ENCODE measurements around the gene ORC3. TPM values are rescaled to one million over a fixed set of nuclear protein-coding genes. Genes with fewer than 3 reads are reported as not detected.
"Not testable (repeated sequence)": the region's sequence is repeated elsewhere in the genome, so short reads cannot be mapped to it uniquely, and the experiment has no call there.

Gene ORC3
- total RNA-seq, 4 donors from 2014 or later: 6.2 to 43.9 (median 24.8) TPM

DNA sequence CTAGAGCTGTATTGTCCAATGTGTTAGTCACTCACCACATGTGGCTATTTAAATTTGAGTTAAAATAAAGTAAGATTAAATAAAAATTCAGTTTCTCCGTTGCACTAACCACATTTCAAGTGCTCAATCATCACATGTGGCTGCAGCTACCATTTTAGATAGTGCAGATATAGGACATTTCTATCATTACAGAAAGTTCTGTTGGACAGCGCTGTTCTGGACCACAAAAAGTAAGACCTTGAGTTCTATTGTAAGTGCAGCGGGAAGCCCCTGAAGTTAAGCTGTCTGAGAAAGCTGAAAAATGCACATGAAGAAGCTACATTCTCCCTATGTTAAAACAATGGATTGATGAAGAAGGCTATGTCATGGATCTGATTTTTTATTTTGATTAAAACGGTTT, 1.1 kb downstream of the ORC3 start:
- intact Hi-C loops (cut with DNase I; ENCODE audit: low total_unique reads): no loop called here
- Histone ChIP-seq H3K4me3 (peak overlapping the region; percentile 58 to 87), H3K4me1 (peaks cover 8 to 14% of the 10 kb centered on the region in 2 donors), H3K36me3 (no peaks in the 10 kb centered on the region), H3K27me3 (no peaks in the 10 kb centered on the region), H3K9me3 (no peaks in the 10 kb centered on the region), H3K27ac (no peak overlapping the region)
- DNase-seq: no peak
- no peak for TF ChIP-seq POLR2A (IDR thresholded peaks at IDR 0.05)
- TF ChIP-seq, protein P1, sequence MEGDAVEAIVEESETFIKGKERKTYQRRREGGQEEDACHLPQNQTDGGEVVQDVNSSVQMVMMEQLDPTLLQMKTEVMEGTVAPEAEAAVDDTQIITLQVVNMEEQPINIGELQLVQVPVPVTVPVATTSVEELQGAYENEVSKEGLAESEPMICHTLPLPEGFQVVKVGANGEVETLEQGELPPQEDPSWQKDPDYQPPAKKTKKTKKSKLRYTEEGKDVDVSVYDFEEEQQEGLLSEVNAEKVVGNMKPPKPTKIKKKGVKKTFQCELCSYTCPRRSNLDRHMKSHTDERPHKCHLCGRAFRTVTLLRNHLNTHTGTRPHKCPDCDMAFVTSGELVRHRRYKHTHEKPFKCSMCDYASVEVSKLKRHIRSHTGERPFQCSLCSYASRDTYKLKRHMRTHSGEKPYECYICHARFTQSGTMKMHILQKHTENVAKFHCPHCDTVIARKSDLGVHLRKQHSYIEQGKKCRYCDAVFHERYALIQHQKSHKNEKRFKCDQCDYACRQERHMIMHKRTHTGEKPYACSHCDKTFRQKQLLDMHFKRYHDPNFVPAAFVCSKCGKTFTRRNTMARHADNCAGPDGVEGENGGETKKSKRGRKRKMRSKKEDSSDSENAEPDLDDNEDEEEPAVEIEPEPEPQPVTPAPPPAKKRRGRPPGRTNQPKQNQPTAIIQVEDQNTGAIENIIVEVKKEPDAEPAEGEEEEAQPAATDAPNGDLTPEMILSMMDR (IDR thresholded peaks at IDR 0.05): no peak

DNA sequence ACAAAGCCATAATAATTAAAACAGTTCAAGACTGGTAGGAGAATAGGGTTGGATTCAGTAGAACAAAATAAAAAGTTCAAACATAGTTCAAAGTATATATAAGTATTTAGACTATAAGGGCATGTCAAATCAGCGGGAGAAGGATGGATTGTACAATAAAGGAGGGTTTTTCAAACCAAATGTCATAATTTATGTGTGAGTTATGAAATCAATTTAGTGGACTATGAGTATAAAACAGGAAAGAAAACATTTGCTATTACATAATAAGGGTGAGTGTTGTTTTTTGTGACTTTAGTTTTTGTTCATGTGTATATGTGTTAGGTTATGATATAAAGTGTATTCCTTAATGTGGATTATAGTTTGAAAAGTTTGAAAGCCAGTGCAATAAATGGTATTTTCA, 10.6 kb downstream of the ORC3 start:
- H3K27ac ChIP-seq: no peak overlapping the region
- H3K4me3 ChIP-seq: no peak overlapping the region
- no peaks in the 10 kb centered on the region for H3K36me3 ChIP-seq
- intact Hi-C loops (cut with DNase I; ENCODE audit: low total_unique reads): no loop called here
- H3K27me3 ChIP-seq: no peaks in the 10 kb centered on the region
- no peaks in the 10 kb centered on the region for H3K4me1 ChIP-seq
- H3K9me3 ChIP-seq: no peaks in the 10 kb centered on the region
- no peak for DNase-seq
- no peak for TF ChIP-seq POLR2A (IDR thresholded peaks at IDR 0.05)
- TF ChIP-seq, protein P1 (IDR thresholded peaks at IDR 0.05): no peak

DNA sequence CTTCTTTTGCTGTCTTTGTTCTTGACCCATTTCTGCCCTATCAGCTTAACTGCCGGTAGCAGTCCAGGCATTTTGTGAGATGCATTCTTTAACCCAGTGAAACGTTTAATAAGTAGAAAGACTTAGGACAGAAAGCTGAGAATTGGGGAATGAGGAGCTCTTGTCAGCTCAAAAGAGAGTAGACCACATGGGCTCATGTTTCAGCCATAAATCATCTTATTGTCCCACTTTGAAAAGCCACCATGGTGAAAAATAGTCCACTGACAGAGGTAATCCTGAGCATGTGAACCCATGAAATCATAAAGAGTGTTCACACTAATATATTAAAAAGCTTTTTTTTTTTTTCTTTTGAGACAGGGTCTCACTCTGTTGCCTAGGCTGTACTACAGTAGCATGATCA, 16.3 kb downstream of the ORC3 start:
- DNase-seq: no peak
- Histone ChIP-seq H3K36me3 (no peaks in the 10 kb centered on the region), H3K4me1 (no peaks in the 10 kb centered on the region), H3K4me3 (no peak overlapping the region), H3K9me3 (no peaks in the 10 kb centered on the region), H3K27me3 (no peaks in the 10 kb centered on the region), H3K27ac (no peak overlapping the region)
- intact Hi-C loops (cut with DNase I; ENCODE audit: low total_unique reads): no loop called here
- TF ChIP-seq, protein P1 (IDR thresholded peaks at IDR 0.05): no peak
- no peak for TF ChIP-seq POLR2A (IDR thresholded peaks at IDR 0.05)

DNA sequence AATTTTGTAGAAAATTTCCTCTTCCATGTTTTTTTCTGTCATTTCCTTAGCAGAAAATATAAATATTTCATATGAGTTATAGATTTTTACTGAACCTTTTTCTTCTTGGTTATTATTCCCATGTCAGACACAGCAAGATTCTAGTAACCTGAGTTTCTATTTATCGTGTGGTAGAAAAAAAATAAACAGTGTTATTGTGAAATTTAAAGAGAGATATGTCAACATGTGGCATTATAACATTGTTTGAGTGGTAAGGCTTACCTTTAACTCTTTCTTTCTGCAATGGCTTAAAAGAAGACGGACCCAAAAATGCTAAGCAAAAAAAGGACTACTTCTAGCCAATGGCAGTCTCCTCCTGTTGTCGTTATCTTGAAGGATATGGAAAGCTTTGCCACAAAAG, 18.9 kb downstream of the ORC3 start:
- intact Hi-C loops (cut with DNase I; ENCODE audit: low total_unique reads): no loop called here
- Histone ChIP-seq H3K36me3 (no peaks in the 10 kb centered on the region), H3K9me3 (no peaks in the 10 kb centered on the region), H3K4me1 (no peaks in the 10 kb centered on the region), H3K27ac (no peak overlapping the region), H3K4me3 (no peak overlapping the region), H3K27me3 (no peaks in the 10 kb centered on the region)
- TF ChIP-seq, protein P1 (IDR thresholded peaks at IDR 0.05): no peak
- TF ChIP-seq POLR2A (IDR thresholded peaks at IDR 0.05): no peak
- DNase-seq: no peak

DNA sequence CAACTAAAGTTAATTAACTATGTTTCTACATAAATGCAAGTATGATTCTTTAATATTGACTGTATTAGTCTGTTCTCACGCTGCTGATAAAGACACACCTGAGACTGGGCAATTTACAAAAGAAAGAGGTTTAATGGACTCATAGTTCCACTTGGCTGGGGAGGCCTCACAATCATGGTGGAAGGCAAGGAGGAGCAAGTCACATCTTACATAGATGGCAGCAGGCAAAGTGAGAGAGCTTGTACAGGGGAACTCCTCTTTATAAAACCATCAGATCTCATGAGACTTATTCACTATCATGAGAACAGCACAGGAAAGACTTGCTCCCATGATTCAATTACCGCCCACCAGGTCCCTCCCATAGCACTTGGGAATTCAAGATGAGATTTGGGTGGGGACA, 23.1 kb downstream of the ORC3 start:
- H3K27ac ChIP-seq; DNase-seq; H3K36me3 ChIP-seq; H3K4me1 ChIP-seq; H3K27me3 ChIP-seq; intact Hi-C loops (cut with DNase I; ENCODE audit: low total_unique reads); H3K4me3 ChIP-seq; H3K9me3 ChIP-seq: not testable (repeated sequence)

DNA sequence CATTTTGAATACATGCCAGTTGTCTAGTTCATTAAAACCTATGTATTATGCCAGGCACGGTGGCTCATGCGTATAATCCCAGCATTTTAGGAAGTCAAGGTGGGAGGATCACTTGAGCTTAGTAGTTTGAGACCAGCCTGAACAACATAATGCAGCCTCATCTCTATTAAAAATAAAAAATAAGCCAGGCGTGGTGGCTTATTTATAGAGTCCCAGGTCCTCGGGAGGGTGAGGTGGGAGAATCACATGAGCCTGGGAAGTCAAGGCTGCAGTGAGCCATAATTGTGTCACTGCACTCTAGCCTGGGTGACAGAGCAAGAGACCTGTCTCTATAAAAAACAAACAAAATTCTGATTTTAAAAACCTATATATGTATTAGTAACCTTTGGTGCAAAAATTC, 27.5 kb downstream of the ORC3 start:
- no peak for TF ChIP-seq POLR2A (IDR thresholded peaks at IDR 0.05)
- TF ChIP-seq, protein P1 (IDR thresholded peaks at IDR 0.05): no peak
- no peaks in the 10 kb centered on the region for H3K4me1 ChIP-seq
- no peak for DNase-seq
- H3K36me3 ChIP-seq: no peaks in the 10 kb centered on the region
- no peak overlapping the region for H3K27ac ChIP-seq
- H3K27me3 ChIP-seq: no peaks in the 10 kb centered on the region
- intact Hi-C loops (cut with DNase I; ENCODE audit: low total_unique reads): no loop called here
- no peak overlapping the region for H3K4me3 ChIP-seq
- H3K9me3 ChIP-seq: no peaks in the 10 kb centered on the region

Data from uterus (tissue), 4 donors.